Endothelial cell of coronary artery (primary cell): ENCODE results near the gene CDK3. TPM values are rescaled to one million over a fixed set of nuclear protein-coding genes. Genes with fewer than 3 reads are reported as not detected.

Experiments
- total RNA-seq: library from RNA; depleted of rRNA; stranded (reverse); fragments of >200 nt; gene quantifications from 2 replicates; pipeline ENCODE4 v1.2.3, GENCODE V29; 2014

The CDK3 gene
- total RNA-seq, result 0.45 and 2.0 TPM in 2 replicates

GRCh38 chr17:76000755-76001521 lies at the start of gene CDK3:
TSS of gene CDK3 (plus strand) at chr17:76000855. CDS start at chr17:76001426, 571 bp downstream.

GRCh38 chr17:75978938-75979704 lies 21.5 kb upstream of the CDK3 start, which contains the start of the genes ACOX1 and TEN1:
TSS of gene ACOX1 (minus strand) at chr17:75979166. CDS start at chr17:75979073, 93 bp downstream.
TSS of gene TEN1 (plus strand) at chr17:75979240. CDS start at chr17:75986193, 6,953 bp downstream.

GRCh38 chr17:76027159-76027839 lies 26.6 kb downstream of the CDK3 start, which contains the start of gene EVPL:
TSS of gene EVPL (minus strand) at chr17:76027306. CDS start at chr17:76027198, 108 bp downstream.

Other genes with a start within 250 kb of the CDK3 start
- 83.8 and 87.3 TPM in 2 replicates for gene GALK1, start 235.7 kb upstream of the CDK3 start, total RNA-seq
- 9.3 and 14.5 TPM in 2 replicates for gene UNK, start 216.0 kb upstream of the CDK3 start, total RNA-seq
- gene UNC13D, start 156.5 kb upstream of the CDK3 start, total RNA-seq, result 3.4 TPM in 2 replicates
- 15.9 and 17.6 TPM in 2 replicates for gene WBP2, start 145.5 kb upstream of the CDK3 start, total RNA-seq
- 33.8 and 34.9 TPM in 2 replicates for gene TRIM47, start 122.3 kb upstream of the CDK3 start, total RNA-seq
- gene TRIM65, start 103.9 kb upstream of the CDK3 start, total RNA-seq, result 20.1 and 22.3 TPM in 2 replicates
- 30.1 and 34.8 TPM in 2 replicates for gene MRPL38, start 96.0 kb upstream of the CDK3 start, total RNA-seq
- 6.9 and 8.4 TPM in 2 replicates for gene FBF1, start 59.8 kb upstream of the CDK3 start, total RNA-seq
- 58.5 and 67.3 TPM in 2 replicates for gene ACOX1, start 21.7 kb upstream of the CDK3 start, total RNA-seq
- gene TEN1, start 21.6 kb upstream of the CDK3 start, total RNA-seq, result 12.0 and 22.2 TPM in 2 replicates
- not detected in 2 replicates for gene EVPL, start 26.5 kb downstream of the CDK3 start, total RNA-seq
- gene SRP68, start 71.7 kb downstream of the CDK3 start, total RNA-seq, result 31.9 and 36.6 TPM in 2 replicates
- gene GALR2, start 73.9 kb downstream of the CDK3 start, total RNA-seq, result not detected in 2 replicates
- gene ZACN, start 78.3 kb downstream of the CDK3 start, total RNA-seq, result not detected in 2 replicates
- gene EXOC7, start 102.9 kb downstream of the CDK3 start, total RNA-seq, result 73.9 and 78.0 TPM in 2 replicates
- gene FOXJ1, start 140.4 kb downstream of the CDK3 start, total RNA-seq, result not detected in 2 replicates
- gene RNF157, start 239.6 kb downstream of the CDK3 start, total RNA-seq, result under 0.01 and 0.09 TPM in 2 replicates